Measurements from ENCODE around the gene AGTRAP.

Gene AGTRAP

GRCh38 chr1:11714831-11715575 lies 20.9 kb upstream of the AGTRAP start:
- H3K4me3 ChIP-seq = no peak overlapping the region
- DNase-seq (ENCODE audit: low spot score in 2 of 2) = no peak
- H3K27me3 ChIP-seq (ENCODE audit: low read depth) = no peaks in the 10 kb centered on the region
- H3K36me3 ChIP-seq (replicated peaks) = no peaks in the 10 kb centered on the region
- H3K4me1 ChIP-seq = peaks cover 5% of the 10 kb centered on the region; the same call in 1 of the 2 replicates
- H3K9me3 ChIP-seq = no peaks in the 10 kb centered on the region
- in situ Hi-C loops (cut with MboI; ENCODE audit: low sequenced_read_pairs) = loop anchor here (5.0 to 10.0 kb wide), 2 partner anchors 53 to 240 kb away; partner anchors contain the start of genes DISP3 and FBXO6

- H3K9me3 ChIP-seq = no peaks in the 10 kb centered on the region
- DNase-seq (ENCODE audit: low spot score in 2 of 2) = peak; percentile 14 to 83
- H3K36me3 ChIP-seq (replicated peaks) = no peaks in the 10 kb centered on the region
- in situ Hi-C loops (cut with MboI; ENCODE audit: low sequenced_read_pairs) = loop anchor here (5.0 to 10.0 kb wide), 2 partner anchors 57 to 245 kb away; partner anchors contain the start of genes DISP3 and FBXO6
- H3K27me3 ChIP-seq (ENCODE audit: low read depth) = no peaks in the 10 kb centered on the region
- 0 out of 2 replicates have a peak overlapping the region, but pooled peaks have one; percentile 8 for H3K4me3 ChIP-seq
- peaks cover 5% of the 10 kb centered on the region; the same call in 1 of the 2 replicates for H3K4me1 ChIP-seq
These were observed 16.5 kb upstream of the AGTRAP start for GRCh38 chr1:11719313-11720032.

GRCh38 chr1:11720033-11720376 lies 15.9 kb upstream of the AGTRAP start:
- Histone ChIP-seq H3K4me3 (no peak overlapping the region), H3K36me3 (replicated peaks) (no peaks in the 10 kb centered on the region), H3K4me1 (peaks cover 5% of the 10 kb centered on the region; the same call in 1 of the 2 replicates), H3K9me3 (no peaks in the 10 kb centered on the region), H3K27me3 (ENCODE audit: low read depth) (no peaks in the 10 kb centered on the region)
- in situ Hi-C loops (cut with MboI; ENCODE audit: low sequenced_read_pairs) = no loop called here
- no peak for DNase-seq (ENCODE audit: low spot score in 2 of 2)

GRCh38 chr1:11720525-11720924 lies 15.4 kb upstream of the AGTRAP start:
- Histone ChIP-seq H3K9me3 (no peaks in the 10 kb centered on the region), H3K4me3 (no peak overlapping the region), H3K4me1 (peaks cover 5% of the 10 kb centered on the region; the same call in 1 of the 2 replicates), H3K36me3 (replicated peaks) (no peaks in the 10 kb centered on the region), H3K27me3 (ENCODE audit: low read depth) (no peaks in the 10 kb centered on the region)
- DNase-seq (ENCODE audit: low spot score in 2 of 2) = no peak
- in situ Hi-C loops (cut with MboI; ENCODE audit: low sequenced_read_pairs) = no loop called here

GRCh38 chr1:11721311-11721710 lies 14.6 kb upstream of the AGTRAP start:
- in situ Hi-C loops (cut with MboI; ENCODE audit: low sequenced_read_pairs) = no loop called here
- H3K36me3 ChIP-seq (replicated peaks) = no peaks in the 10 kb centered on the region

GRCh38 chr1:11722538-11722937 lies 13.4 kb upstream of the AGTRAP start:
- Histone ChIP-seq H3K4me3 (no peak overlapping the region), H3K9me3 (no peaks in the 10 kb centered on the region), H3K36me3 (replicated peaks) (no peaks in the 10 kb centered on the region), H3K27me3 (ENCODE audit: low read depth) (no peaks in the 10 kb centered on the region), H3K4me1 (peaks cover 5% of the 10 kb centered on the region; the same call in 1 of the 2 replicates)
- DNase-seq (ENCODE audit: low spot score in 2 of 2) = no peak
- in situ Hi-C loops (cut with MboI; ENCODE audit: low sequenced_read_pairs) = no loop called here

More at GRCh38 chr1:11721311-11721710, 14.6 kb upstream of the AGTRAP start:
- no peak for DNase-seq (ENCODE audit: low spot score in 2 of 2)
- H3K4me1 ChIP-seq = peaks cover 5% of the 10 kb centered on the region; the same call in 1 of the 2 replicates
- H3K27me3 ChIP-seq (ENCODE audit: low read depth) = no peaks in the 10 kb centered on the region
- no peak overlapping the region for H3K4me3 ChIP-seq
- H3K9me3 ChIP-seq = no peaks in the 10 kb centered on the region

- Histone ChIP-seq H3K27me3 (ENCODE audit: low read depth) (no peaks in the 10 kb centered on the region), H3K4me3 (no peak overlapping the region), H3K9me3 (no peaks in the 10 kb centered on the region), H3K4me1 (no peaks in the 10 kb centered on the region), H3K36me3 (replicated peaks) (no peaks in the 10 kb centered on the region)
- no peak for DNase-seq (ENCODE audit: low spot score in 2 of 2)
- in situ Hi-C loops (cut with MboI; ENCODE audit: low sequenced_read_pairs) = no loop called here
These were observed 10.3 kb upstream of the AGTRAP start for GRCh38 chr1:11725616-11726015.

GRCh38 chr1:11727119-11727518 lies 8.8 kb upstream of the AGTRAP start:
- Histone ChIP-seq H3K36me3 (replicated peaks) (no peaks in the 10 kb centered on the region), H3K4me1 (no peaks in the 10 kb centered on the region), H3K9me3 (no peaks in the 10 kb centered on the region), H3K4me3 (no peak overlapping the region), H3K27me3 (ENCODE audit: low read depth) (no peaks in the 10 kb centered on the region)
- in situ Hi-C loops (cut with MboI; ENCODE audit: low sequenced_read_pairs) = no loop called here
- DNase-seq (ENCODE audit: low spot score in 2 of 2) = no peak

- in situ Hi-C loops (cut with MboI; ENCODE audit: low sequenced_read_pairs) = no loop called here
- Histone ChIP-seq H3K27me3 (ENCODE audit: low read depth) (no peaks in the 10 kb centered on the region), H3K4me3 (no peak overlapping the region), H3K4me1 (no peaks in the 10 kb centered on the region), H3K9me3 (no peaks in the 10 kb centered on the region), H3K36me3 (replicated peaks) (no peaks in the 10 kb centered on the region)
- no peak for DNase-seq (ENCODE audit: low spot score in 2 of 2)
These were observed 7.7 kb upstream of the AGTRAP start for GRCh38 chr1:11728126-11728806.

GRCh38 chr1:11729155-11729497 lies 6.8 kb upstream of the AGTRAP start:
- Histone ChIP-seq H3K4me1 (no peaks in the 10 kb centered on the region), H3K9me3 (no peaks in the 10 kb centered on the region), H3K27me3 (ENCODE audit: low read depth) (no peaks in the 10 kb centered on the region), H3K4me3 (no peak overlapping the region), H3K36me3 (replicated peaks) (no peaks in the 10 kb centered on the region)
- in situ Hi-C loops (cut with MboI; ENCODE audit: low sequenced_read_pairs) = no loop called here
- no peak for DNase-seq (ENCODE audit: low spot score in 2 of 2)

GRCh38 chr1:11729498-11730428 lies 6.2 kb upstream of the AGTRAP start:
- Histone ChIP-seq H3K9me3 (no peaks in the 10 kb centered on the region), H3K4me1 (no peaks in the 10 kb centered on the region), H3K36me3 (replicated peaks) (no peaks in the 10 kb centered on the region), H3K4me3 (no peak overlapping the region), H3K27me3 (ENCODE audit: low read depth) (no peaks in the 10 kb centered on the region)
- no peak for DNase-seq (ENCODE audit: low spot score in 2 of 2)
- in situ Hi-C loops (cut with MboI; ENCODE audit: low sequenced_read_pairs) = no loop called here

- Histone ChIP-seq H3K27me3 (ENCODE audit: low read depth) (no peaks in the 10 kb centered on the region), H3K4me3 (no peak overlapping the region), H3K9me3 (no peaks in the 10 kb centered on the region), H3K36me3 (replicated peaks) (no peaks in the 10 kb centered on the region), H3K4me1 (peaks cover under 1% of the 10 kb centered on the region; the same call in 1 of the 2 replicates)
- in situ Hi-C loops (cut with MboI; ENCODE audit: low sequenced_read_pairs) = no loop called here
- DNase-seq (ENCODE audit: low spot score in 2 of 2) = no peak
These were observed 5.5 kb upstream of the AGTRAP start for GRCh38 chr1:11730429-11730891.

GRCh38 chr1:11731691-11732283 lies 4.1 kb upstream of the AGTRAP start:
- Histone ChIP-seq H3K9me3 (no peaks in the 10 kb centered on the region), H3K4me1 (peaks cover 5% of the 10 kb centered on the region), H3K36me3 (replicated peaks) (no peaks in the 10 kb centered on the region), H3K4me3 (no peak overlapping the region), H3K27me3 (ENCODE audit: low read depth) (no peaks in the 10 kb centered on the region)
- in situ Hi-C loops (cut with MboI; ENCODE audit: low sequenced_read_pairs) = no loop called here
- no peak for DNase-seq (ENCODE audit: low spot score in 2 of 2)

Measured in HAP-1 (cell line).